GM21529 (cell line): ENCODE results near the gene CLCN3.
"Not testable (repeated sequence)": the region's sequence is repeated elsewhere in the genome, so short reads cannot be mapped to it uniquely, and the experiment has no call there.

Experiments used
- ATAC-seq: cut with Tn5 transposase; IDR thresholded peaks from one replicate; pipeline ENCODE4 v1.9.1; 2021; ENCODE audit not compliant: unreplicated experiment

CLCN3 gene

DNA sequence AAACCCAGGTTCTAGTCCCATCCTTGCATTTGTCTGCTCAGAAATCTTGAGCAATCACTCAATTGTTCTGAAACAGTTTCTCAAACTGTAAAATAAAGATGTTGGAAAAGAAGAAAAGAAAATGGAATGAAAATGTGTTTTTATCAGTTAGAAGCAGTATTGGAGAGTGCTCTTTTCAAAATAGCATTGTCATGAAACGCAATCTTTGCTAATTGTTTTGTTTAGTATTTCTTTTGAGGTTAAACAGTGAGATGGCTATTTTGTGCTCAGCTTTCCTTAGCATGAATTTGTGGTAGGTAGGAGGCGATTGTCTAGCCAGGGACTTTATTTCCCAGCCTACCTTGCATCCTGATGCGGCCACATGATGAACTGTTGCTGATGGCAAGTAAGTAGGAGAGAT is 148.0 kb downstream of the CLCN3 start:
- no peak for ATAC-seq

DNA sequence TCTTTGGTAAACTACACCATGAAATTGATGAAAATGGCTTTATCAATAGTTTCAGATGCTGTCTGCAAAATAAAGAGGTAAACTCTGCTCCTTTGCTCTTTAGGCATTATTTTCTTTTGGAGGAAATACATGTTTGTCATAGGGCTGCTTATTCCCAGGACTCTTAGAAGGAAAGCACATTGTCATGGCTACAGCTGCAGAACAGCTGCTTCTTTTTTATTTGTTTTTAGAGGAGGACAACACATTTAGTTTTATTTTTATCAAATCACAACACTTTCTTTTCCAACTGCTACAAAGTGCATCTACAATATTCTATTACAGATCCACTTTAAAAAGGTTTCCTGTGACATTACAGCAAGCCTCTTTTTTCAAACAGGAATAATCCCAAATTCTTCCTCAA is 150.0 kb downstream of the CLCN3 start:
- no peak for ATAC-seq

DNA sequence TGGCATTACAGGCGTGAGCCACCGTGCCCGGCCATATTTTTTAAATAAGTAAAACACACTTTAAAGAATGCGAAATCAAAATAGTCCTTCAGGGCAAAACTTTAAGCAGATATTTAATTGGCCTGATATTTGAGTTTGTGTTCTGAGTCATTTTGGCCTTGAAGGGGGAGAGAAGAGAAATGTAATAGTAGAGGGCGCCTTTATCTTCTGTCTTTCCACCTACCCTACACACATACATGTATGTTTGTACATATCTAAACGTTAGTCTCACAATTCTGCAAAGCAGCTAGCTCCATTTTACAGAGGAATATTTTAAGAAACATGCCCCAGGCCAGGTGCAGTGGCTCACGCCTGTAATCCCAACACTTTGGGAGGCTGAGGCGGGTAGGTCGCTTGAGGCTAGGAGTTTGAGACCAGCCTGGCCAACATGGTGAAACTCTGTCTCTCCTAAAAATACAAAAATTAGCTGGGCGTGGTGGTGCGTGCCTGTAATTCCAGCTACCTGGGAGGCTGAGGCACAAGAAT is 151.2 kb downstream of the CLCN3 start:
- ATAC-seq, result not testable (repeated sequence)
